Colonic mucosa (tissue), 4 donors: ENCODE measurements around the gene RHOF. TPM values are rescaled to one million over a fixed set of nuclear protein-coding genes. Genes with fewer than 3 reads are reported as not detected.
A peak's percentile ranks its signal among the peaks of the same experiment; 100 is the strongest.

ENCODE experiments used
- DNase-seq: peaks from one replicate; pipeline ENCODE4 v3.0.0-alpha.2; 2020
- H3K27ac ChIP-seq: fragments of 200-600 bp; one replicate; pipeline ENCODE4 v1.8.0; 2021
- H3K27me3 ChIP-seq: fragments of 200-600 bp; one replicate; pipeline ENCODE4 v1.8.0; 2021
- H3K36me3 ChIP-seq: fragments of 200-600 bp; one replicate; pipeline ENCODE4 v1.8.0; 2021
- H3K4me1 ChIP-seq: fragments of 200-600 bp; one replicate; pipeline ENCODE4 v1.8.0; 2021; ENCODE audit warnings: mild to moderate bottlenecking
- H3K4me3 ChIP-seq: fragments of 200-600 bp; one replicate; pipeline ENCODE4 v1.8.0; 2021
- H3K9ac ChIP-seq, 2 donors: one replicate each; pipeline ENCODE4 v1.7.0; 2013; ENCODE audit warnings: control low read depth in 2 of 2, low read depth in 2 of 2, low read length in 2 of 2
- H3K9me3 ChIP-seq: fragments of 200-600 bp; one replicate; pipeline ENCODE4 v1.8.0; 2021
- intact Hi-C: fragments of 100-400 bp; cut with DNase I; formaldehyde crosslinking; loops from one replicate; pipeline ENCODE4 v1.14.1; 2022
- total RNA-seq, 2 donors: library from RNA; stranded (reverse); fragmentation: NEBNext Ultra II Directional in 1 of 2; extraction: Animal tissue kit (Norgen Biotek cat#: 25700) in 1 of 2; gene quantifications; one replicate each; pipeline ENCODE4 v1.2.1, GENCODE V29; 2021
- TF ChIP-seq, protein P1 (sequence below): fragments of 200-600 bp; IDR thresholded peaks from one replicate; pipeline ENCODE4 v1.8.0; 2022; ENCODE audit warnings: antibody characterized with exemption, mild to moderate bottlenecking
- donor health status: healthy.
- donor health status: DM: no; HTN: no; CAD: no.
- donor health status: DM: no; HTN: no; CAD: no.

Gene RHOF
- total RNA-seq, 2 donors from 2014 or later, result 58.0 to 74.5 TPM

DNA sequence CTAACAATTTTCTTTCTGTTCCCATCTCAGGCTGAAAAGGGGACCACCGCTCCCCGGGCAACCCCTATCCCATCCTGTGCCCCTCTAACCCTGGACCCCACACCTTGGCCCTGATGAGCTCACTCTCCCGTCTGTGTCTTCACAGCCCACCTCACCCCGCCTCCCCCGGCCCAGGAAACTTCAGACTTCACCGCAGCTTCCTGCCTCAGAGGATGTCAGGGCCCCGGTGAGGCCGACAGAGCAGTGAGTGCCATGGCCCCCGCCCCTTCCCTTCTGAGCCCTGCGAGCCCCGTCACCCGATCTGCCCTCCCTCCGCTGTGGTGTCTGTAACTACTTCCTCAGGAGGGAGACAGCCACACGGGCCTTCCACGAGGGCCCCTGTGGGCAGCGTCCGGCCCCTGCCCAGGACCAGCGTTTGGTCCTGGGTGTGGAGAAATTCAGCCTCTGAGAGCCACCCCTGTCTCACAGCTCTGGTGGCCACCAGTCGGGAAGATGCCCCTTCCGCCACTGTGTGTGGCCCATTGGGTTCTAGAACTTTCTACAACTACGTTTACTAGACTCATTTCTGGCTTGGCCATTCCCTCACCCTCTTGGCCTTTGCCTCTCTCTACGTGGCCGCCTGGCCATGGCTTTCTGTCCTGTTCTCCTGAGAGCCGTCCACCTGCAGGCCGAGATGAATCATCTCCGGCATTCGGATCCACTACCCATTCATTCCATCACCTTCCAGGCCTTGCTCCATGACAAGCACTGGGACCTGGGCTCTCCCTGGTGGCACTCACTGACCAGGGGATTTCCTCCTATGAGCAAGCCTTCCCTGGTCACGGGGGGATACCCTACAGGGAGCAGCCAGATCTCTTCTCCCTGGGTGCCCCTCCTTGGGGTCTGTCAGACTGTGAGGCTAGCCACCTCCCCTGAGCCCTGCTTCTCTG, 3.4 kb downstream of the RHOF start:
- Histone ChIP-seq H3K4me3 (no peak overlapping the region), H3K9ac (peak overlapping the region; percentile 54 to 68), H3K9me3 (no peaks in the 10 kb centered on the region), H3K4me1 (peaks cover 13% of the 10 kb centered on the region), H3K27ac (peak overlapping the region; percentile 73), H3K36me3 (no peaks in the 10 kb centered on the region), H3K27me3 (no peaks in the 10 kb centered on the region)
- TF ChIP-seq, protein P1, sequence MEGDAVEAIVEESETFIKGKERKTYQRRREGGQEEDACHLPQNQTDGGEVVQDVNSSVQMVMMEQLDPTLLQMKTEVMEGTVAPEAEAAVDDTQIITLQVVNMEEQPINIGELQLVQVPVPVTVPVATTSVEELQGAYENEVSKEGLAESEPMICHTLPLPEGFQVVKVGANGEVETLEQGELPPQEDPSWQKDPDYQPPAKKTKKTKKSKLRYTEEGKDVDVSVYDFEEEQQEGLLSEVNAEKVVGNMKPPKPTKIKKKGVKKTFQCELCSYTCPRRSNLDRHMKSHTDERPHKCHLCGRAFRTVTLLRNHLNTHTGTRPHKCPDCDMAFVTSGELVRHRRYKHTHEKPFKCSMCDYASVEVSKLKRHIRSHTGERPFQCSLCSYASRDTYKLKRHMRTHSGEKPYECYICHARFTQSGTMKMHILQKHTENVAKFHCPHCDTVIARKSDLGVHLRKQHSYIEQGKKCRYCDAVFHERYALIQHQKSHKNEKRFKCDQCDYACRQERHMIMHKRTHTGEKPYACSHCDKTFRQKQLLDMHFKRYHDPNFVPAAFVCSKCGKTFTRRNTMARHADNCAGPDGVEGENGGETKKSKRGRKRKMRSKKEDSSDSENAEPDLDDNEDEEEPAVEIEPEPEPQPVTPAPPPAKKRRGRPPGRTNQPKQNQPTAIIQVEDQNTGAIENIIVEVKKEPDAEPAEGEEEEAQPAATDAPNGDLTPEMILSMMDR, result no peak
- intact Hi-C loops, result loop anchor here (5.0 kb wide), 2 partner anchors 93 to 97 kb away; partner anchors contain the start of gene PSMD9
- peak; percentile 61 for DNase-seq

DNA sequence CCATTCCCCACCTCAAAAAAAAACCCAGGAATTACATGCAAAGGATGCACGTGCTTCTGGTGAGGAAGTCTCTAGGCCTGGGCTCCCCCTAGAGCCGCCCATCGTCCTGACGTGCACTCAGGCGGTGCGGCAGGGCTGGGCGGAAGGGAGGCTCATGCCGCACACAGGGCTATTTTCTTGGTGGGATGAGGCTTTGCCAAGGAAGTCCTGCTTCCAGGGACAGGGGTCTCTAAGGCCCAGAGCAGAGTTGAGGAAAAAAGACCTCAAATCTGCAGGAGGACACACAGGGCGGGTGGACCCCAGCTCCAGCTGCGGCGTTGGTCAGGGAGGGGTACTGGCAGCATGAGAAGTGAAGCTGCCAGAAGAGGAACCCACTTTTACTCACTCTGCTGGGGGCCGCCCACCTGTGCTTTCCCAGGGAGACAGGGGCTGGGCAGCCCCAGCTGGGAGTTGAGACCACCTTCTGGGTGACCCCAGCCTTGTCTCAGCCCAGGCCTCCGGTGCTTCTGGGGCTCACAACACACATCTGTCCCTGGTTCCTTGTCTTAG, 4.2 kb downstream of the RHOF start:
- Histone ChIP-seq H3K27ac (peak overlapping the region; percentile 73), H3K9me3 (no peaks in the 10 kb centered on the region), H3K4me1 (peaks cover 11% of the 10 kb centered on the region), H3K27me3 (no peaks in the 10 kb centered on the region), H3K4me3 (no peak overlapping the region), H3K9ac (peak overlapping the region; percentile 19 to 43), H3K36me3 (no peaks in the 10 kb centered on the region)
- intact Hi-C loops, result no loop called here
- TF ChIP-seq, protein P1, result no peak
- no peak for DNase-seq

DNA sequence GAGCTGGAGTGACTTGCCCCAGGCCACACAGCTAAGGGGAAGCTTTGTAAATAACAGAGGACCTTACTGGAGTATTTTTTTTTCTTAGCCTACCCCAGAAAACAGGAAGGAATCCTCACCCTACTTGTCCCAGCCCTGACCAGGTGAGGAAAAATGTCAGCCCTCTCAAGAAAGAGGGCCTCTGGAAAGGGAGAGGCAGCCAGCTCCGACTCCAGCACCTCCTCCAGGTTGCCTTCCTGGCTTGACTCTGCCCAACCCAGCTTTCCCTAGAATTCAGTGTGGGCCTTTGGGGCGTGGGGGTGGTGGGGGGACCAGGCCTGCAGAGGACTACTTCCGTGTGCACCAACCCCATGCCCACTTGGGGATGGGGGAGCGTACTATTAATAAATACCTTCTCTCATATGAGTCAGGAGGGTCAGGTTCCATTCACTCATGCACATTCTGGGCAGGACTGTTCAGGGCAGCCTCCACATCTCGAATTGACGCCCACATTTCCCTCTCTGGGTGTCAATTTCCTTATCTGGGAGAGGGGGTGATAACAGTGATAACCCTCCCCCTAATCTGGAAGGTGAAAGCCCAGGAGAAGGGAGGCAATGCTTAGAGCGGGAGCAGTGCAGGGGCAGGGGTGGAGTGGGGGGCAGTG, 5.2 kb downstream of the RHOF start:
- Histone ChIP-seq H3K9me3 (no peaks in the 10 kb centered on the region), H3K4me3 (no peak overlapping the region), H3K9ac (peak overlapping the region in 1 of 2 donors; percentile 43), H3K4me1 (peaks cover 11% of the 10 kb centered on the region), H3K27ac (peak overlapping the region; percentile 10), H3K27me3 (no peaks in the 10 kb centered on the region), H3K36me3 (no peaks in the 10 kb centered on the region)
- no peak for DNase-seq
- TF ChIP-seq, protein P1, result no peak
- intact Hi-C loops, result no loop called here

DNA sequence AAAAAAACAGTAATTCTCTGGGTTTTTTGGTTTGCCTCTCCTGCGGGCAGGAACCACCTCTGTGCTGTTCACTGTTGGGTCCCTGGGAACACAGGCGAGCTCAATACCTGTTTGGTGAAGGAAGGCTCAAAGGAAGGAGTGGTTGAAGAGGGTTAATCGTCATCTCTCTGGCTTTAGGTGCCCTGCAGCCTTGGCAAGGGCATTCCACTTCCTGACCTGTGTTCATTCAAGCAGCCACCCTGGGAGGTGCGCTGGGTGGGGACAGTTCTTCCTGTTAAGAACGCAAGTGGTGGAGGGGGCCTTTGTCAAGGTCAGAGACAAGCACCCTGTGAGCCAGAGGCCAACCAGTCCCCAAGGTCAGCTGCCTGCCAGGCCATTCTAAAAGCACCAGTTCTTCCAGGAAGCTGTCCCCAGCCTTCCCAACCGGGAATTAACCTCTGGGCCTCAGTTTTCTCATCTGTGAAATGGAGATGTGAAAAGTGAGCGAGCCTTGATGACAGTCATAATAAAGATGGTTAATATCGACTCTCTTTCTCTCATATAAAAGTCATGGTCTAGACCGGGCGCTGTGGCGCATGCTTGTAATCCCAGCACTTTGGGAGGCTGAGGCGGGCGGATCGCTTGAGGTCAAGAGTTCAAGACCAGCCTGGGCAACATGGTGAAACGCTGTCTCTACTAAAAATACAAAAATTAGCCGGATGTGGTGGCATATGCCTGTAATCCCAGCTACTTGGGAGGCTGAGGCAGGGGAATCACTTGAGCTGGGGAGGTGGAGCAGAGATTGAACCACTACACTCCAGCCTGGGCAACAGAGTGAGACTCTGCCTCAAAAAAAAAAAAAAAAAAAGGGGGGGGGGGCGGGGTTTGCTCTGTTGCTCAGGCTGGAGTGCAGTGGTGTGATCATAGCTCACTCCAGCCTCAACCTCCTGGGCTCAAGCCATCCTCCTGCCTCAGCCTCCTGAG, 6.1 kb downstream of the RHOF start:
- peak; percentile 61 for DNase-seq
- Histone ChIP-seq H3K9me3 (no peaks in the 10 kb centered on the region), H3K36me3 (no peaks in the 10 kb centered on the region), H3K4me3 (no peak overlapping the region), H3K4me1 (peaks cover 11% of the 10 kb centered on the region), H3K27me3 (no peaks in the 10 kb centered on the region), H3K9ac (peak overlapping the region in 1 of 2 donors; percentile 13), H3K27ac (peak overlapping the region; percentile 67)
- intact Hi-C loops, result no loop called here
- TF ChIP-seq, protein P1, result no peak
